HG02885 (cell line): ENCODE data around the gene FRMD4A.
"Not testable (repeated sequence)": the region's sequence is repeated elsewhere in the genome, so short reads cannot be mapped to it uniquely, and the experiment has no call there.

Experiments
- ATAC-seq: cut with Tn5 transposase; IDR thresholded peaks from one replicate; pipeline ENCODE4 v1.9.1; 2021; ENCODE audit warnings: mild to moderate bottlenecking; ENCODE audit not compliant: unreplicated experiment, poor library complexity

The FRMD4A gene

DNA sequence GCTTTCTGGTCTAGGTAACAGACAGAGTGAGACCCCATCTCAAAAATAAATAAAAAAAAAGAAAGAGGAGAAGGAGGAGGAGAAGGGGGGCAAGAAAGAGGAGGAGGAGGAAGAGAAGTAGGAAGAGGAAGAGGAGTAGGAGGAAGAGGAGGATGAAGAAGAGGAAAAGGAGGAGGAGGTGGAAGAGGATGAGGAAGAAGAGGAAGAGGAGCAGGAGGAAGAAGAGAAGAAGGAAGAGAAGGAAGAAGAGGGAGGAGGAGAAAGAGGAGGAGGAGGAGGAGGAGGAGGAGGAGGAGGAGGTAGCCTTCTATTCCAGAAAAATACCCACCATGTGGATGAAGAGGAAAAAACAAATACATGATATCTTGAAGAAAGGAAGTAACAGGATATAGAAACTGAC is 172.1 kb downstream of the FRMD4A start:
- no peak for ATAC-seq

DNA sequence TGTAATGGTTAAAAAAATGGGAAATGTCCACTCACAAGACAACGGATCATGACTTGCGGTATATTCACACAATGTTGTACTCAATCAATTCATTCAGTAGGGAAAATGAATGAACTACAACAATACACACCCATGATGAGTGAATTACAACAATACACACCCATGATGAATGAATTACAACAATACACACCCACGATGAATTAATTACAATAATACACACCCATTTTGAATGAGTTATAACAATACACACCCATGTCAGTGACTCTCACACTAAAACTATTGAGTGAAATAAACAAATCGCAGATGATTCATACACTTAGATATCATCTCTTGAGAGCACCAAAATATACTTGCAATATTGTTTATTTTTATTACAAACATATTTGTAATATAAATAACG is 174.6 kb downstream of the FRMD4A start:
- ATAC-seq: no peak

DNA sequence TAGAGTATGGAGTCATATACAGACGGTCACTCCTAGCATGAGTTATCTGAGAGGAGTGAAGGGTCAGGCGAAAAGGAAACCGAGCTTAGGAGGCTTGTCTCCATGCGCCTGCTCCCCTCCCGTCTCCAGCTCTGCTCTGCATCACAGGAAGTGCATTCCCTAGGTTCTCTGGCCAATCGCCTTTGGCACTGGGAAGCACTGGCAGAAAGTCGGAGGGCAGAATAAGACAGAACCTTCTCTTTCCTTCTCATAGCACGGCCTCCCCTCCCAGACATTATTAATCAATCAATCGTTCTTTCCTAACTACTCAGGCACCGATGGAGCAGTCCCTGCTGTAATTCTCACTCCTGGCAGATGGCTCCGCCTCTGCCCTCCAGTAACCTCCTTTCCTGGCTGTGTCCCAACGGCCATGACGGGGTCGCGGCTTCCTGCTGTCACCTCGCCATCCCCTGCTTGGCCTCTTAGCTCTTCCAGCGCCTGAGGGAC is 177.1 kb downstream of the FRMD4A start:
- no peak for ATAC-seq

DNA sequence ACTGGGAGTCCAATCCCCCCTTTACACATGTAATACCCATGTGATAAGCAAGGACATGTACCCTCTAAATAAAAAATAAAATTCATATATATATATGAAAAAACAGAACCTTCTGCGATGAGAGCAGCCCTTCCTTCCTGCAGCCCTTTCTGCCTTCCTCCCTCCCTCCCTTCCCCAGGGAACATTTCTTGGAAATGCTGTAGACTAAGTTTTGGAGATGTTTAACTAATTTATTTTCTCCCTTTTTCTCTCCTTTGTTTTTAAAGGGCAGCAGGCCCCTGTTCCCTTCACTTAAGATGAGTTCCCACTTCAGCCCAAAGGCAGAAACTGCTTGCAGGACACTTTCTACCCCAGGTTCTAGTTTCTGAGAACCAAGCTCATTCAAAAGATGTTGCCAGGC is 179.2 kb downstream of the FRMD4A start:
- ATAC-seq: no peak

DNA sequence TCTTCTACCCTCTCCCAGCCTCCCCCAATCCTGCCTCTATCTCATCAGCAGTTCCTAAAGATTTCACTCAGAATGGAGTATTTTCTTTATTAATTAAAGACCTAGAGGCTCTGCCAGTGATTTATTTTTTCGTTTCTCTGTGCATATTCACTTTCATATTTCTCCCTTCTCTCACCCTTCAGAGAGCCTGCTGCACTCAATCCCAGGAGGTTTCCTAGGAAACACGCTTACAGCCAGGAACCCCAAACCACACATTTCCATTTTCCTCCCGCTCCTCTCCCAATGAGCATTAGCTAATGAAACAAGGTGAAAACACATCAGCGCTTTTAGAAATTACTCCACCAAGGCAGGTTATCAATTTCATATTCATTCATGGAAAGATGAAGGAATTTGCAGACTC is 180.2 kb downstream of the FRMD4A start:
- ATAC-seq: no peak

DNA sequence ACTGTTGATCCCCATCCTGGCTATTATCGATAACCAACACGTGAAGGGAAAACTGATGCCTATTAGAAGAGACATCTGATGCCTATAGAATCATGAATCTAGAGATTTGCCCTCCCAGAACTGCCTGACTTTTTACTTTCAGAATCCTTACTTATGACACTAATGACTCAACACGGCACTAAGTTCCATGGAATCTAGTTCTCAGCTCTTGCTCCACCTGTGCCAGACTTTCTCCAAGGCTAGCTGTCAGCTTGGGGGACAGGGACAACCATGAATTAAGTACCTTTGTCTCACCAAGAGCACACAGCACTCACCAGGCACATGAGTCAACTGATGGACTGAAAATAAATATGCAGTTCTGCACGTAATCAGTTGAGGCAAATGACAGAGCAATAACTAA is 184.2 kb downstream of the FRMD4A start:
- ATAC-seq: no peak

DNA sequence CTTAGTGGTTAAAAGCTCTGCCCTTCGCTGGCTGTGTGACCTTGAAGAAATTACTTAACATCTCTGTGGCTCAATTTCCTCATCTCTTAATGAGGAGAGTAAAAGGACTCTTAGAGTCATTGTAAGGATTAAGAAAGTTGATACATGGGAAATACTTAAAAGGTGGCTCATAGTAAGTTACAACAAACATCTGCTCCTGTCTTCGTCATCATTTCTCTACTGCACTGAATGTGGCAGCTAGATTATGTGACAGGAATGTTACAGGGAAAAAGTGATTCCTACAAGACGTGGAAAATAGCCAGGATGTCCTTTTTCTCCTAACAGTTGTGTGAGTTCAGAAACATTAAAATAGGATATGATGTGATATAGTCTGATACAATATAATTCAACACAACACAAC is 184.7 kb downstream of the FRMD4A start:
- ATAC-seq: no peak

DNA sequence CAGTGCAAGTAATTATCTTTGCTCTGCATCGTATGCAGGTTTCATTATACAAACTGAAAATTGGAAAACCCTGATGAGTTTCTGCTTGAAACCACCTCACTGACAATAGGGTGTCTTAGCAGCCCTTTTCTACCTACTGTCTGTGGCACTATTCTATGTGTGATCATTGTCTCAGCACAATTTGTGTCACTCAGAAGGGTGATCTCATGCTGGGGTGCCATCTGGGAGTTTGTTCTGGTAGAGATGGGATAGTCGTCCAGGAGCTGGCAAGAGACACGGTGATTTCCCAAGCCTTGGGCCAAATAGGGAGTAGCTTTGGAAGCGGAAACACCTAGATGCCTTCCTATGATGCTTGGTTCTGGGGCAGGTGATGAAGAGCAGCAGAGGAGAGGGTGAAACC is 186.3 kb downstream of the FRMD4A start:
- ATAC-seq: no peak

DNA sequence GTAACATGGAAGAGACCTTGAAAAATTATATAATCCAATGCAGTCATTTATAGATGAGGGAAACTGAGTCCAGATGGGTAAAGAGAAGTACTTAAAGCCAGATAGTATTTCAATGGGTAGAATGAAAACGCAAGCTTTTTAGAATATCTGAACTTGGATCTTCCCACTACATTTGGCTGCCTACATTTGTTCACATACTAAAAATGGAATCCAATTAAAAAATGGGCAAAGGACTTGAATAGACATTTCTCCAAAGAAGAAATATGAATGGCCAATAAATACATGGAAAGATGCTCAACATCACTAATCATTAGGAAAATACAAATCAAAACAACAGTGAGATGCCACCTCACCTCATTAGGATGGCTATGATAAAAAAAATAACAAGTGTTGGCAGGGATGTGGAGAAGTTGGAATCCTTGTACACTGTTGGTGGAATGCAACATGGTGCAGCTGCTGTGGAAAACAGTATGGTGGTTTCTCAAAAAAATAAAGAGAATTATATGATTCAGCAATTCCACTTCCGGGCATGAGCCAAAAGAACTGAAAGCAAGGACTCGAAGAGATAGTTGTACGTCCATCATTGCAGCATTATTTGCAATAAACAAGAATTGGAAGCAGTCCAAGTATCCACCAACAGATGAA is 188.0 kb downstream of the FRMD4A start:
- no peak for ATAC-seq

DNA sequence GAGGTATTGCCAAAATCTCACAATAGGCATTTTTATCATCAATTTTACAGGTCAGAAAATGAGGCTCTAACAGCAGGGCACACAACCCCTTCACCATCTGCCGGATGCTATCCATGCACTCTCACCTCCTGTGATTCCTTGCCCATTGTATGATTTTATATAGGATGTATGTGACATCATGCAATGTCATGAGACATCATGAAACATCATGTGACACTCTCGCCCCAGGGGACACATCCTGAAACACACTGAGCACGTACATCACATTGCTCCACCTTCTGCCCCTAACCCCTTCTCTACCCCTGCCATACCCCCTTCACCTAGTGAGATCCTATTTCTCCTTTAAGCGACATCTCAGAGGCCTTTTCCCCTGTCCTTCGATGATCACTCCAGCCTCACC is 189.4 kb downstream of the FRMD4A start:
- no peak for ATAC-seq

DNA sequence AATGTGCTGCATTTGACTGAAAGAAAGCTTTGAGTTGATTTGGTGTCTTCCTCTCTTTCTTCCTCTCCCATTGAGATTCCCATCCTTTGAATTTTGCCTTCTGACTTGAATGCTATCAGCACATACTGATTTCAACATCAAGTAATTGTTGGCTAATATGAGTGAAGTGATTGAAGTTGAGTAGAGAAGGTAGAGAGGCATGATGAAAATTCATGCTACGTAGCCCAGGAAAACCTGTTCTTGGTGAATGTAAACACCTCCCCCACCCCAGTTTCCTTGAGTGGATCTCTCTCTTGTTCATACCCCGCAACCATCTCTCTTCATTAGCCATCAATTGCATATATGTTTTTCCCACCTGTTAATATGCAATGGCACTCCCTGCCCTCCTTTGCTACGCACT is 193.3 kb downstream of the FRMD4A start:
- no peak for ATAC-seq

DNA sequence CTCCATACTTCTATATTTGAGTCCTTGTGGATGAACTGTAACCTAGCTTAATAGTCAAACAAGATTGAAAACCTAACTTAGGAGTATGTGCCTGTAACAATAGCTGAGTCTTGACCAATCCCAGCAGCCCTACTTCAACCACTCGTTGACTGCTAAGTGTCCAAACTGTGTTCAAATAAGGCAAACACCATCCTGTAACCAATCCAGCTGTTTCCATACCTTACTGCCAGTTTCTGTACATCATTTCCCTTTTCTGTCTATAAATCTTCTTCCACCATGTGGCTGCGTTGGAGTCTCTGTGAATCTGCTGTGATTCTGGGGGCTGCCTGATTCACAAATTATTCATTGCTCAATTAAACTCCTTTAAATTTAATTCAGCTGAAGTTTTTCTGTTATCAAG is 195.5 kb downstream of the FRMD4A start:
- ATAC-seq: not testable (repeated sequence)

DNA sequence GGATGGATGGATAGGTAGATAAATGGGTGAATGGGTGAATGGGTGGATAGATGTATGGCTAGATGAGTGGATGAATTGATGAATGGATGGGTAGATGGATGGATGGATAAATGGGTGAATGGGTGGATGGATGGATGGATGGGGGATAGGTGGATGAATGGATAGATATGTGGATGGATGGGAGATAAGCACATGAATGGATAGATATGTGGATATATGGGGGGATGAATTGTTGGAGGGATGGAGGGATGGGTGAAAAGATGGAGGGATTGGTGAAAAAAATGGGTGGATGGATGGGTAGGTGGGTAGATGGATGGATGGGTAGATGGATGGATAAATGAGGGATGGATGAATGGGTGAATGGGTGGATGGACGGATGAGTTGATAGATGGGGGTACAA is 196.4 kb downstream of the FRMD4A start:
- ATAC-seq: no peak

DNA sequence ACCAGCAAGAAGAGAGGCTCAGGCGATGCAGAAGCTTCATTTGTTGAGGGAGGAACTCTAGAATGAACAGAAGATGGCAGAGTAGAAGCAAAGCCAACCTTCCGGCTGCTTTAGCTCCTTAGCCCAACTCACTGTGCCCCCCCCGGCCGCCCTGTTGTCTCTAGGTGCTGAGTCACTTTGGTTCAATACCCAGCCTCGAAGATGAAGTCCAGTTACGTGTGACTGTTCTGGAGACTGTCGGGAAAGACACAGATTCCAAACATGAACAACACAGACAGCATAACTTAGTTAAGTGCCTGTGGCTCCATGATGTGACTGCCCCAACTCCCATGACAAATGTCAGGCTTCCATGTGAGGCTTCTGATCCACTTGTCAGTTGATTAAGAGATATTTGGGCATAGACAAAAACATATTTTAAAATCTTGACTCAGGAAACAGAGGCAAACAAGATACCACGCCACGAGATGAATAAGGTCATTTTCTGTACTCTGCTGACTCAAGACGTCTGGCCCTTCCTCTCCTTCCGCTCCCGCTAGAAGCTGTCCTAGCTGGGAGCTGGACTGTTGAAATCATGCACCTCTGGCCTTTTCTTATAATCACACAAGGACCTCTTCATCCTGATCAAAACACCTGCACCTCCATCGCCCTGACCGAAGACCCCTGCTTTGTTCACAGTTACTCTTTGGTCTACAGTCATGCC is 199.3 kb downstream of the FRMD4A start:
- no peak for ATAC-seq

DNA sequence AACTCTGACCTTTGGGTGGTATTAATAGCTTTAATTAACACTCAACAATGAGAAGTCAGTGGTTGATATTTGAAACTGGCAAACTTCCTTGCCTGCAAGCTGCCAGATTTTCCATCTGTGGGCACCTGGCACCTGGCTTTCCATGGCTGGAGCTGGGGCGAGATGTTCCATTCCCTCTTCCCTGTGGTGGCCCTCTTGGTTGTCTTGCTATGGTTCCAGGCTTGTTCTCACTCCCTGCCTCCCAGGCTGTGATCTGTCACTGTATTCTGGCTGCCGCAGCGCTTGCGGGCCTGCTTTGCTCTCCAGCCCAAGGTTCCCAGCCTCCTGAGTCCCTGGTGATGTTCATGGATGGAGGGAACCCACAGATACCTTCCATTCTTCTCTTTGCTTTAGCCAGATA is 201.0 kb downstream of the FRMD4A start:
- ATAC-seq: no peak

DNA sequence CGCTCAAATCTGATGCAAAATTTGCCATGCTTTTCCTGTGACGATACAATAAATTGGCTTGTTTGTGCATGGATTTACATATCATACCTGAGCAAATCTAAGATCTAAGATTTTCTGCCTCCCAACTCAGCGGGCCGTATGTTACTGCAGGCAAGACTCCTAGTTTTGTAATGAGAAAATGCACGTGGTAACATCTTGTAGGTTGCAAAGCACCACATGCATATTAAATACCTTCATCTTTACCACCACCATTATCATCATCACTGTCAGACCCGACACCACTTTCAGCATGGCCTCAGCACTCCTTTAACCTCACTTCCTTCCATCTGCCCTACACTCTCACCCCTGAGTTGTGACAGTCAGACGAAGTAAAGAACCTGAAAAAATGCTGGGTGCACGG is 202.2 kb downstream of the FRMD4A start:
- no peak for ATAC-seq

DNA sequence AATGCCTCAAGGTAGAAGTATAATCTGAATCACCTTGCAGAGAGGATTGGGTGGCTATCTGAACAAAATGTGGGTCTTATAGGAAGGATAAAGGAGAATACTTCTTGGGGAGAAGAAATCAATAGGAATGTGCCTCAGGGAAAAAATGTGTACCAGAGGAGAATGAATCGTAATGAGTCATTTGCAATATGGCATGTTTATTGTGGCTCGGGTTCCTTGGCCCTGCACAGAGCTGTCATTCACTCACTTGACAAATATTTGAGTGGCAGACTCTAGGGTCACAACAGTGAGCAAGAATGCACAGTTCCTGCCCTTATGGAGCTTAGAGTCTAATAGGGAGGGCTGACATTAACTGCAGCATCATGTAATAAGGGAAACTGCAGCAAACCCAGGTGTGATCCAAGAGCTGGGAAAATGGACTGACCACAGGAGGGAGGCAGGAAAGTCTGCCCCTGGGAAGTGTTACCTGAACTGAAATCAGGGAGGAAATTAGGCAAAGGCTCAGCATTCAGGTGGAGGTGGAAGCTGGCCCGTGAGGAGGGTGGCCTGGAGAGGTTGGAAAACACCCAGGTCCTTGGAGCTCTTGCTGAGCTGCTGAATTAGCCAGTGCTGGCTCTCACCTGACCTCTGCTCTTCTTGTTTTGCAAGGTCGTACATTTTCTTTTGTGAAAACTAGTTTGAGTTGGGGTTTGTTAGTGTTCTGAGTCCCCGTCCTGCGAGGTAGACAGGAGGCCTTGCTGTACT is 203.9 kb downstream of the FRMD4A start:
- ATAC-seq: no peak

DNA sequence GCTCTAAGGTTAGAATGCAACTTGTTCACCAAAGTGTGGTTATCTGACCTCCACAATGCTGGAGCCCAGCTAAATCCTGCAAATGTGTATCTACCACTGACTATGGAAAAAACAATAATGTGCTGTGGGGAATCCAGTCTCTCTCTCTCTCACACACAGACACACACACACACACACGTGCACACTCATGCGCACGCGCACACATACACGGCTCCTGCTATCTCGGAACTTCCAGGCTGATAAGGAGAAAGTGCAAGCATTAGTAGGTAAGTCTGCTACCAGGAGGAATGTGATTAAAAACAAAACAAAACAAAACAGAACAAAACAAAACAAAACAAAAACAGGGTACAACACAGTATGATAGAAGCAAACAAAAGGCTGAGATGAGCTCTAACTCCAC is 205.2 kb downstream of the FRMD4A start:
- no peak for ATAC-seq

DNA sequence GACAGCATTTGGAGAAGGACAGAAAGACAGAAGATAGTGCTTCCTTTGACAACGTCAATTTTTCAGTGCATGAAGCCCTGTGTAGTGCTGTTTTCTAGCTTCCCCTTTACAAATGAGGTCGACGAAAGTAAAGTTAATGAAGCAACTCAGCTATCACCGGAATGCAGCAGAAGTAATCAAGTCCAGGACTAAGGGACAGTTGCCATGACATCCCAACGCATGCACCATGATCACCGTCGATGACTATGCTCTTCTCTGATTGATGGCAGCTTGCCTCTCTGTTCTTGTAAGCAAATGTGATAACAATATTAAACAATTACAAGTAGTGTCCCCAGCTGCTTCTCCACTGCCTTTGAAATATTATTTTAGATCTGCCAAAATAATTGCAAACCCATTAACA is 205.8 kb downstream of the FRMD4A start:
- ATAC-seq: no peak

DNA sequence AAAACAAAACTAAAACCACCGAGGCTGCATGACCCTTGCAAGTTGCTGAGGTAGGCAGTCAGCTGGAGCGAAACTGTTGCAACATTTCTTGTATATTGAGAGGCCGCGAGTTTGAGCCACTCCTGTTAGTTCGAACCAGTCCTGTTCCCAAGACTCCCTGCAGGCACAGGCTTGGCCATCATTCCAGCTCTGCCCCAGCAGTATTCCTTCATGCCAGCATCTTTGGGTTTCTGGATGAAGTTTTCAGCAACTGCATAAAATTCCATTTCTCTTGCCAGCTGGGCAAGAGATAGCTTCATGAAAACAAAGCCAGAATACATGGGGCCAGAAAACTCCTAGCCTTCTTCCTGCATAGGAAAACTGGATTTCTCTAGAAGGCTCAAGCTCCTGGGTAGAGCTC is 207.6 kb downstream of the FRMD4A start:
- no peak for ATAC-seq

DNA sequence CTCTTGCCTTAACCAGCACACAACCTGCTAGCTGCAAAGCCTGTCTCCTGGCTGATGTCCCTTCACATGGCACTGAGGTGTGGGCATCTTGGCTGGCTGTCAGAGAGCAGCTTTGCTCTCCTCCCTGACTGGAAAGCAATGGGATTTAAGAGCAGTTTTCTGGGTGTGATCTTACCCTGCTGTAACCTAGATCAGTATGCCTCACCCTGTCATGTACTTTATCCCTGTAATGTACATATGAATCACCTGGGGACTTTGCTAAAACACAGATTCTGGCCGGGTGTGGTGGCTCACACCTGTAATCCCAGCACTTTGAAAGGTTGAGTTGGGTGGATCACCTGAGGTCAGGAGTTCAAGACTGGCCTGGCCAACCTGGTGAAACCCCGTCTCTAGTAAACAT is 209.9 kb downstream of the FRMD4A start:
- ATAC-seq: no peak

DNA sequence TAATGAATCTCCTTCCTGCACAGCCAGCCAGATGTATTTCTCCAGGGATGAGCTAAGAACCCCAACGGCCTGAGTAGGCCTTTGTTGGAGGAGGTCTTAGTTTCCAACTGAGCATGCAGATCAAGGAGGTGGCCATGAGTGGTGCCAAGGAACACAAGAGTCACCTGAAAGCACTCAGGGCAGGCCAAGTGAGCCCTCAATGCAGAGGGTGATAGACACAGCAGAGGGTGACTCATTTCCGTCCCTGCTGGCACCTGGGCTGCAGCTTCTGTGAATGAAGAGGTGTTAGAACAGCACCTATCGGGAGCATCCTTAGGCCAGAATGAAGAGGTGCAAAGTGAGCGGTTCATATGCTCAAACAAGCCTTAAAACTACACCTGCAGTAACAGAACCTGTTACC is 211.8 kb downstream of the FRMD4A start:
- no peak for ATAC-seq
